CD4-positive, CD25-positive, alpha-beta regulatory T cell (primary cell): Measurements from ENCODE around the gene NEU2. TPM values are rescaled to one million over a fixed set of nuclear protein-coding genes. Genes with fewer than 3 reads are reported as not detected.
A peak's percentile ranks its signal among the peaks of the same experiment; 100 is the strongest.

Experiments used
- ATAC-seq, 2 donors: fragments of 150-1000 bp; cut with Tn5 transposase; one replicate each; pipeline ENCODE4 v1.10.0; 2021; ENCODE audit warnings: low read depth in 2 of 2, moderate number of reproducible peaks in 2 of 2, moderate library complexity in 1 of 2
- DNase-seq, 3 donors: peaks; one replicate each; pipeline versions ENCODE4 v3.0.0 to v3.0.0-alpha.2; 2012 to 2022; ENCODE audit warnings: mixed read lengths in 1 of 3
- H3K27ac ChIP-seq: one replicate; pipeline ENCODE4 v1.7.0; 2013; ENCODE audit warnings: mild to moderate bottlenecking, low read length; ENCODE audit not compliant: insufficient read depth, poor library complexity, severe bottlenecking
- H3K27me3 ChIP-seq: one replicate; pipeline ENCODE4 v1.7.0; 2013; ENCODE audit warnings: low read length; ENCODE audit not compliant: control insufficient read depth, insufficient read depth
- H3K36me3 ChIP-seq: one replicate; pipeline ENCODE4 v1.7.0; 2013; ENCODE audit warnings: mild to moderate bottlenecking, low read length, moderate library complexity; ENCODE audit not compliant: control insufficient read depth, insufficient read depth
- H3K4me1 ChIP-seq: 2 replicates; pipeline ENCODE4 v1.7.0; 2013; ENCODE audit warnings: mild to moderate bottlenecking, low read length; ENCODE audit not compliant: insufficient read depth, control insufficient read depth, poor library complexity, severe bottlenecking
- H3K4me3 ChIP-seq: one replicate; pipeline ENCODE4 v1.7.0; 2013; ENCODE audit warnings: low read depth, mild to moderate bottlenecking, low read length, moderate library complexity
- H3K9me3 ChIP-seq, 2 experiments: 1 replicate in 1 of 2; 2 replicates in 1 of 2; pipeline ENCODE4 v1.7.0; 2013; ENCODE audit warnings: low read length in 2 of 2, mild to moderate bottlenecking in 1 of 2, moderate library complexity in 1 of 2; ENCODE audit not compliant: control insufficient read depth in 2 of 2
- H3K27ac Mint-ChIP-seq, 3 donors: one replicate each; pipeline ENCODE4 v1.8.0; 2020 to 2022; ENCODE audit warnings: mild to moderate bottlenecking in 3 of 3, mixed read lengths in 3 of 3, moderate library complexity in 2 of 3
- H3K27me3 Mint-ChIP-seq: one replicate; pipeline ENCODE4 v1.8.0; 2022; ENCODE audit warnings: mild to moderate bottlenecking, mixed read lengths
- H3K36me3 Mint-ChIP-seq: one replicate; pipeline ENCODE4 v1.8.0; 2020; ENCODE audit warnings: mixed read lengths
- H3K4me1 Mint-ChIP-seq, 4 donors: one replicate each; pipeline ENCODE4 v1.8.0; 2020 to 2022; ENCODE audit warnings: mixed read lengths in 4 of 4, mild to moderate bottlenecking in 1 of 4
- H3K4me3 Mint-ChIP-seq, 4 donors: one replicate each; pipeline ENCODE4 v1.8.0; 2020 to 2022; ENCODE audit warnings: mild to moderate bottlenecking in 4 of 4, mixed read lengths in 4 of 4, moderate library complexity in 3 of 4
- H3K9me3 Mint-ChIP-seq, 7 donors: one replicate each; pipeline ENCODE4 v1.8.0; 2020 to 2022; ENCODE audit warnings: mixed read lengths in 7 of 7, mild to moderate bottlenecking in 3 of 7, moderate library complexity in 2 of 7
- polyA plus RNA-seq, 4 donors: library from polyadenylated mRNA; unstranded; fragments of 300-500 nt; fragmentation: Illumina TruSeq; gene quantifications; one replicate each; pipeline ENCODE4 v1.2.3, GENCODE V29; 2021
- total RNA-seq: library from RNA; stranded (reverse); gene quantifications from one replicate; pipeline ENCODE4 v1.2.3, GENCODE V29; 2022

NEU2 gene
- total and polyA plus RNA-seq, 5 donors from 2014 or later: not detected

DNA sequence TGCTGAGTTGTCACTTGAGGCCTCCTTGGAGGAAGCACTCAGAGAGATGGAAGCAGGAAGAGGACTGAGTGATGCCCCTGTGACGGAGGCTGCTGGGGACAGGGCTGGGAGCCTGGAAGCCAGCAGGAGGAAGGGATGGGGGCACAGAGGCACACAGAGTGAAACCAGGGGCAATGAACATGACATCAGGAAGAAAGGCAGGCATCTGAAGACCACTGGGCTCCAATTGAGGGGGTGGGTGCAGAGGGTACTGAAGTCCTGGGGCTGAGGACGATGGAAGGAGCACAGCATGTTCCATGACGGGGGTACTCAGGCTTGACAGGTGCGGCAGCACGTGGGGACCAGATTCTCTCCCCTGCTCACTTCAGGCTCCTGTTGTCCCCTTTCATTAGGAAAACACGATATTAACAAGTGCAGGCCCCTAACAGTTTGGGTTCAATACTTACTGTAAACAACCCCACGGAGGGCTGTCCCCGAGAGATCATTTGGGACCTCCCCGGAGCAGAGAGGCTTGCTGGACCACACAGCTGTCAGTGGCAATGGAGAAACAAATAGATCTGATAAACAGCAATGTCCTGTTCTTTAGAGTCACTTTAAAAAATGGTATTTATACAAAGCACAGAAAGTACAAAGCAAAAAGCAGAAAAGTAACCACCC is 36.4 kb downstream of the NEU2 start:
- Histone ChIP-seq H3K9me3 (peaks cover 5% of the 10 kb centered on the region in 2 experiments), H3K36me3 (peaks cover 65% of the 10 kb centered on the region), H3K4me1 (peaks cover 76% of the 10 kb centered on the region), H3K27me3 (no peaks in the 10 kb centered on the region), H3K4me3 (peak overlapping the region; percentile 9), H3K27ac (peak overlapping the region; percentile 35)
- H3K27me3 Mint-ChIP-seq: no peaks in the 10 kb centered on the region
- H3K36me3 Mint-ChIP-seq: peaks cover 40% of the 10 kb centered on the region
- H3K27ac Mint-ChIP-seq: peak overlapping the region; percentile 81 to 98 (median 94)
- peak overlapping the region in 3 of 4 donors; percentile 64 to 69 (median 67) for H3K4me3 Mint-ChIP-seq
- no peak for DNase-seq
- H3K4me1 Mint-ChIP-seq: peaks cover 22 to 83% (median 54%) of the 10 kb centered on the region in 4 donors
- no peak for ATAC-seq
- peaks cover 0 to 4% (median 0%) of the 10 kb centered on the region in 7 donors for H3K9me3 Mint-ChIP-seq

DNA sequence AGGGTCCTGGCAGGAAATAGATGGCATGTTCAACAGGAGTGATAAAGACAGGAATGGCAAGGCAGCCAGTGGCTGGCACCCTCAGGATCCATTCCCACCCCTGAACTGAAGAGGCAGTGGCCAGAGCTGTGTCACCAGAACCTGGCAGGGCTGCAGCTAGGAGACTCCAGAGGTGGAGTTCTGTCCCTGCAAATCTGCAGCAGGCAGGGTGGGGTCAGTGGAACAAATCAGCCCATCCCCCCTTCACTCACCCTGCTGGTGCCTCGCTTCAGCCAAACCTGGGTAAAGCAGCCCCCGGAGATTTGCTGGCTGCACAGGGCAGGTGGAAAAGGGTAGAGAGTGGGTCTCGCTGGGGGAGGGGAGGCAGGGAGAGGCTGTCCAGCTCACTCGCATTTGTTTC is 40.4 kb downstream of the NEU2 start:
- Mint-ChIP-seq H3K4me3 (peak overlapping the region in 1 of 4 donors; percentile 56), H3K36me3 (peaks cover 25% of the 10 kb centered on the region), H3K27me3 (no peaks in the 10 kb centered on the region), H3K27ac (peak overlapping the region in 2 of 3 donors; percentile 57 to 97), H3K9me3 (peaks cover 0 to 4% (median 0%) of the 10 kb centered on the region in 7 donors), H3K4me1 (peaks cover 24 to 45% (median 35%) of the 10 kb centered on the region in 4 donors)
- DNase-seq: no peak
- Histone ChIP-seq H3K27ac (peak overlapping the region; percentile 63), H3K9me3 (peaks cover 5% of the 10 kb centered on the region in 2 experiments), H3K36me3 (peaks cover 41% of the 10 kb centered on the region), H3K4me1 (peaks cover 79% of the 10 kb centered on the region), H3K4me3 (no peak overlapping the region), H3K27me3 (no peaks in the 10 kb centered on the region)
- ATAC-seq: no peak

DNA sequence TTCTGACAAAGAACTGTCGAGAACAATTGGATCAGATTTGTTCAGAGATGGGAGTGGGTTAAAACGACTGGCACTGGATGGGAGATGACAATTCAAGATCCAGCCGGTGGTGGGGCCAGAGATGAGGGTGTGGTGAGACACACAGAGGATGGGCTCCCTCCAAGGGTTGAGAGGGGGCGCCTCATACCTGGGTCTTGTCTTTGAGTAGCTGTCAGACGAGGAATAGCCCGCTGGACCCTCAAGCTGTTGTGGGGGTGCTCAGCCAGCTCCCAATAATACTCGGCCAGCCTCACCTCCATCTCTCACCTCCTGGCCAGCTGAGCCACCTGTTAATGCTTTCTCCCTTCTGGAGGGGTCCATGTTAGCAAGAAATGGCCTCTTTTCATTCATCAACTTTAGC is 41.6 kb downstream of the NEU2 start:
- ATAC-seq (no peak), DNase-seq (no peak)
- H3K4me1 Mint-ChIP-seq: peaks cover 20 to 39% (median 30%) of the 10 kb centered on the region in 4 donors
- Histone ChIP-seq H3K36me3 (peaks cover 34% of the 10 kb centered on the region), H3K4me1 (peaks cover 81% of the 10 kb centered on the region), H3K9me3 (peaks cover 5% of the 10 kb centered on the region in 2 experiments), H3K27me3 (no peaks in the 10 kb centered on the region), H3K27ac (peak overlapping the region; percentile 71), H3K4me3 (no peak overlapping the region)
- peaks cover 20% of the 10 kb centered on the region for H3K36me3 Mint-ChIP-seq
- no peak overlapping the region for H3K4me3 Mint-ChIP-seq
- H3K9me3 Mint-ChIP-seq: peaks cover 0 to 4% (median 0%) of the 10 kb centered on the region in 7 donors
- no peaks in the 10 kb centered on the region for H3K27me3 Mint-ChIP-seq
- H3K27ac Mint-ChIP-seq: no peak overlapping the region

DNA sequence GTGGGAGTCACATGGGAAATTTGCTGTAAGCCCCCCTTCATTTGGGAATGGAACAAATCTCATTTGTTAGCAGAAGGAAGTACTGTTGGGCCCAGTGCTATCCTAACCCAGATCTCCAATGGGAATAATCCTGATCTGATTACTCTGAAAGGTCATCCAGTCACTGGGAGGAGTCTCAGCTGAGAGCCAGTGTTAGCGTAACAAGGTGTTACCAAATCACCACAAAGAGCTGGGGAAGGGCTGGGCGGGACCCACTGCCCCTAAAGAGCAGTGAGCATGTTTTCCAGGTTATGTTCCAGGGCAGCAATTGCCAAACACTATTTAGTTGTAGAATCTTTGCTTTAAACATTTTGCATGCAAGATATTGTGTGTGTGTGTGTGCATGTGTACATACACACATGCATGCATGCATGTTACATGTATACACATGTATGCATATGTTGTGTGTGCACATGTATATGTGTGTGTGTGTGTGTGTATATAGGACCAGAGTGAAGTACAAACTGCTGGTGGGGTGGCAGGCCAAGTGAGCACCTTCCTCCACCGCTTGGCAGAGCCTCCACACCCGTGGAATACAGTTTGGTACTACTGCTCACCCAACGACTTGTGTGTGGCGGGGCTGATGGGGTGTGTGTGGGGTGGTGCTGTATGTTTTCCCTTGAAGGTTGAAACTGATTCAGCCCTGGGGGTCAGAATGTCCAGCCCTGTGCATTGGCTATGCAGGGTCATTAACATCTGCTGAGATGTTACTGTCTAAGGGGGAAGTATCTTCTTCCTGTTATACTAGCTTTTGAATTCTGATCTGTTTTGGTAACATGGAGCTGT is 42.9 kb downstream of the NEU2 start:
- H3K36me3 Mint-ChIP-seq: peaks cover 26% of the 10 kb centered on the region
- ATAC-seq (peak; percentile 24 to 42), DNase-seq (peak in 1 of 3 donors; percentile 34)
- H3K9me3 ChIP-seq: peaks cover 5% of the 10 kb centered on the region in 2 experiments
- H3K27me3 ChIP-seq: no peaks in the 10 kb centered on the region
- peaks cover 37% of the 10 kb centered on the region for H3K36me3 ChIP-seq
- H3K4me1 Mint-ChIP-seq: peaks cover 20 to 37% (median 27%) of the 10 kb centered on the region in 4 donors
- H3K4me3 ChIP-seq: peak overlapping the region; percentile 76
- peak overlapping the region; percentile 71 for H3K27ac ChIP-seq
- H3K4me1 ChIP-seq: peaks cover 81% of the 10 kb centered on the region
- H3K27me3 Mint-ChIP-seq: no peaks in the 10 kb centered on the region
- H3K4me3 Mint-ChIP-seq: no peak overlapping the region
- peaks cover 0 to 4% (median 0%) of the 10 kb centered on the region in 7 donors for H3K9me3 Mint-ChIP-seq
- H3K27ac Mint-ChIP-seq: no peak overlapping the region

DNA sequence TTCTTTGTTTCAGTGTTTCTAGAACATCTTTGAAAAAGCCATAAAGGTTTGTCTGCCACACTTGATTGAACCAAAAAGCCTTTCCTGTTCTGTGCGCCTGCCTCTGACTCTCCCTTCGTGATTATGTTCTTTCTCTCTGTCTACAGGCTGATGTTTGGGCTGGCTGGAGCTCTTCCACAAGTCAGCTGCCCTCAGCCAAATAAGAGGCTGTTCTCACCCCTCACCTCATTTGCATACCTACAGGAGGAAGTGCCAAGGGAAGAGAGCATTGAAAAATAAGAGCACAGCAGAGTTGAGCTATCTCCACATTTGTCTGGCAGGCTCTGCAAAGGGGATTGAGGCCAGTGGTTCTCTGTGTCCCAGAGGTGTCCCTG is 43.5 kb downstream of the NEU2 start:
- H3K4me3 Mint-ChIP-seq: no peak overlapping the region
- ATAC-seq (peak; percentile 65 to 66), DNase-seq (peak in 2 of 3 donors; percentile 56 to 82)
- peaks cover 0 to 4% (median 0%) of the 10 kb centered on the region in 7 donors for H3K9me3 Mint-ChIP-seq
- Histone ChIP-seq H3K9me3 (peaks cover 5% of the 10 kb centered on the region in 2 experiments), H3K4me3 (peak overlapping the region; percentile 76), H3K36me3 (peaks cover 40% of the 10 kb centered on the region), H3K27ac (peak overlapping the region; percentile 71), H3K4me1 (peaks cover 81% of the 10 kb centered on the region), H3K27me3 (no peaks in the 10 kb centered on the region)
- no peak overlapping the region for H3K27ac Mint-ChIP-seq
- H3K4me1 Mint-ChIP-seq: peaks cover 14 to 37% (median 25%) of the 10 kb centered on the region in 4 donors
- peaks cover 26% of the 10 kb centered on the region for H3K36me3 Mint-ChIP-seq
- no peaks in the 10 kb centered on the region for H3K27me3 Mint-ChIP-seq

DNA sequence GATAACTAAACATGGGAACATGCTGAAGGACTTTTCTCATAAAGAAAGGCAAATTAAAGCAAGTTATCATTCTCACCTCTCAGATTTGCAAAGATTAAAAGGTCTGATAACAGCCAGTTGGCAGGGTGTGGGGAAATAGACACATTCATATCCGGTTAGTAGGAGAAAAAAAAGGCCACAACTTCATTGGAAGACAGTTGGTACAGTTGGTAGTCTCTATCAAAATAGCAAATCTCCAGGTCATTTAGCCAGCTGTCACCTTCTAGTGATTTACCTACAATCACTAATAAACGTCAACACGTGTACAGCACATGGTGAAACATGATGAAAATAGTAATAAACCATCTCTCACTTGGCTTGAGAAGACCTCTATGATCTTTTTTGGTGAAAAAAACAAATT is 44.3 kb downstream of the NEU2 start:
- Histone ChIP-seq H3K4me3 (peak overlapping the region; percentile 76), H3K4me1 (peaks cover 87% of the 10 kb centered on the region), H3K9me3 (peaks cover 3% of the 10 kb centered on the region in 2 experiments), H3K36me3 (peaks cover 32% of the 10 kb centered on the region), H3K27me3 (no peaks in the 10 kb centered on the region), H3K27ac (peak overlapping the region; percentile 71)
- H3K4me1 Mint-ChIP-seq: peaks cover 8 to 39% (median 25%) of the 10 kb centered on the region in 4 donors
- no peak overlapping the region for H3K27ac Mint-ChIP-seq
- H3K4me3 Mint-ChIP-seq: no peak overlapping the region
- peaks cover 28% of the 10 kb centered on the region for H3K36me3 Mint-ChIP-seq
- peaks cover 0 to 2% (median 0%) of the 10 kb centered on the region in 7 donors for H3K9me3 Mint-ChIP-seq
- no peaks in the 10 kb centered on the region for H3K27me3 Mint-ChIP-seq
- ATAC-seq (no peak), DNase-seq (peak in 2 of 3 donors; percentile 51 to 73)

DNA sequence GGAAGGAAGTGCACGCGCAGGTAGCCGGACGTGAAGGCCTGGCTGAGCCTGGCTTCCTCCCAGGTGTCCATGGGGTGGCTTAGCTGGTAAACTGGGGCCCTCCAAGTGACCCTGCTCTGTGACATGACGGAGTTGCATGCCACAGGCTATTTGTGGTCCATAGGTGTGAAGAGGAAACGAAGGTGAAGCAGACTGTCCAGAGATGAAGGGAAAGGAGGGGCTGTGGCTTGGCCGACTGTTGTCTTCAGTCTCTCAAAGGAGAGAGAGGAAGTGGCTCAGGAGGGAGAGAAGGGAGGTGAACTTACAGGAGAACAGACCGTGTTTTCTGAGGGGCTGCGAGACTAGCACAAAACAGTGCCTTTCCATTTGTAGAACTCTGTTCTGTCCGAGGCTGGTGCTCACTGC is 47.0 kb downstream of the NEU2 start:
- H3K27ac ChIP-seq: peak overlapping the region; percentile 89
- peaks cover 13% of the 10 kb centered on the region for H3K36me3 ChIP-seq
- H3K36me3 Mint-ChIP-seq: peaks cover 38% of the 10 kb centered on the region
- H3K27me3 Mint-ChIP-seq: peaks cover 5% of the 10 kb centered on the region
- no peaks in the 10 kb centered on the region for H3K9me3 ChIP-seq
- H3K4me1 ChIP-seq: peaks cover 100% of the 10 kb centered on the region
- H3K27ac Mint-ChIP-seq: peak overlapping the region; percentile 95 to 100 (median 98)
- DNase-seq (peak in 2 of 3 donors; percentile 45 to 81), ATAC-seq (peak in 1 of 2 donors; percentile 27)
- H3K27me3 ChIP-seq: no peaks in the 10 kb centered on the region
- peak overlapping the region; percentile 74 for H3K4me3 ChIP-seq
- H3K4me3 Mint-ChIP-seq: peak overlapping the region; percentile 81 to 91 (median 86)
- H3K4me1 Mint-ChIP-seq: peaks cover 0 to 63% (median 40%) of the 10 kb centered on the region in 4 donors
- H3K9me3 Mint-ChIP-seq: no peaks in the 10 kb centered on the region
